Metanephros (tissue), 1 donor: ENCODE results near the gene OR8H1. TPM values are rescaled to one million over a fixed set of nuclear protein-coding genes. Genes with fewer than 3 reads are reported as not detected.

ENCODE experiments used
- total RNA-seq: library from RNA; depleted of rRNA; stranded (reverse); fragments of >200 nt; gene quantifications from one replicate; pipeline ENCODE4 v1.2.3, GENCODE V29; 2014

The OR8H1 gene
- not detected for total RNA-seq

DNA sequence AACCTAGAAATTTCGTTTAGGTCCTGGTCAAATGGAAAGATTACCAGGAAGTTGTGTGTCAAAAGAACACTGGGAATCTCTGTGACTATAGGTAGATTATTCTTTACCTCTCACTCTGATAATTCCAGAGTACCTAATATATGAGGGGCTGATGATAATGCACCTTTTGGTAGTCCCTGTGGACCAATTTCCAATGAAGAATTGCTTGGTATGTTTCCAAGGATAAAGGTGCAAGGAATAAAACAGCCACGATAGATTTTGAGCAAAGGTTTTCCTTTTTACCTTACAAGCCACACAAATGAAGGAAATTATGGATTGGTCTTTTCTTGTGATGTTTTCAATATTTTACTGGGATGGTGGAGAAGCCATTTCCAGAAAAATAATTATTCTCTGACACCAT, at the start of gene OR8H1:
Gene OR8H1 (minus strand): TSS at position 101 of the 400 bp plus-strand sequence. CDS start 1,192 bp downstream, outside the sequence.

GRCh38 chr11:56314844-56315243, 22.8 kb upstream of the OR8H1 start, which contains the start of gene OR8K3:
Gene OR8K3, plus strand, starts transcription at chr11:56315144. Its CDS starts 3,163 bp downstream, at chr11:56318307.

GRCh38 chr11:56273854-56274253, 18.2 kb downstream of the OR8H1 start, which contains the start of gene OR5T1:
Gene OR5T1, plus strand, starts transcription at chr11:56274154. Its CDS starts 1,485 bp downstream, at chr11:56275639.

DNA sequence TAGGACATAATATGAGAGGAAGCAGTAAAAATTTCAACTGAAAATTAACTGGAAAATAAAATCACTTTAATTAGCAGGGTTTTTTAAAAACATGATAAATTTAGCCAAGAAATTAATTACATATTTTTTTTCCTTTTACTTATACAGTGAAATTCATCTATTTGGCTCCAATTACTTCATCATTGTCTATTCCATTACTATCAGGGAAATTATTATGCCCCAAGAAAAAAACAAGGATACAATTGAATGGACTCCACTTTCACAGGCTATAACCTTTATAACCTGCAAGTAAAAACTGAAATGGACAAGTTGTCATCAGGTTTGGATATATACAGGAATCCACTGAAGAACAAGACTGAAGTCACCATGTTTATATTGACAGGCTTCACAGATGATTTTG, 40.1 kb downstream of the OR8H1 start, which contains the start of gene OR5T3:
Gene OR5T3 (plus strand): TSS at position 301 of the 400 bp plus-strand sequence. CDS start 0 bp downstream, at position 301.

Other genes with a start within 250 kb of the OR8H1 start
- not detected for gene OR8I2, start 198.9 kb downstream of the OR8H1 start, total RNA-seq
- gene OR8H2, start 188.6 kb downstream of the OR8H1 start, total RNA-seq = not detected
- not detected for gene OR8H3, start 169.9 kb downstream of the OR8H1 start, total RNA-seq
- gene OR8J3, start 152.1 kb downstream of the OR8H1 start, total RNA-seq = not detected
- not detected for gene OR8K5, start 131.9 kb downstream of the OR8H1 start, total RNA-seq
- not detected for gene OR5J2, start 115.6 kb downstream of the OR8H1 start, total RNA-seq
- not detected for gene OR5T2, start 58.0 kb downstream of the OR8H1 start, total RNA-seq
- gene OR5T3, start 40.0 kb downstream of the OR8H1 start, total RNA-seq = not detected
- gene OR5T1, start 18.1 kb downstream of the OR8H1 start, total RNA-seq = not detected
- gene OR8K3, start 22.9 kb upstream of the OR8H1 start, total RNA-seq = not detected
- not detected for gene OR8K1, start 53.8 kb upstream of the OR8H1 start, total RNA-seq
- not detected for gene OR8J1, start 62.0 kb upstream of the OR8H1 start, total RNA-seq
- gene OR8U1, start 83.4 kb upstream of the OR8H1 start, total RNA-seq = not detected
- gene OR5AL1, start 120.4 kb upstream of the OR8H1 start, total RNA-seq = not detected
- not detected for gene OR5M3, start 181.1 kb upstream of the OR8H1 start, total RNA-seq
- not detected for gene OR5M8, start 199.1 kb upstream of the OR8H1 start, total RNA-seq